Heart left ventricle (tissue), 16 donors: ENCODE measurements around the gene ZNF254. TPM values are rescaled to one million over a fixed set of nuclear protein-coding genes. Genes with fewer than 3 reads are reported as not detected.
"Not testable (repeated sequence)": the region's sequence is repeated elsewhere in the genome, so short reads cannot be mapped to it uniquely, and the experiment has no call there.

Source experiments
- ATAC-seq, 4 donors: fragments of 200-7000 bp; cut with Tn5 transposase; one replicate each; pipeline ENCODE4 v1.9.1; 2020 to 2022; ENCODE audit warnings: moderate library complexity in 4 of 4, mild to moderate bottlenecking in 3 of 4, moderate number of reproducible peaks in 1 of 4
- DNase-seq, 5 donors: peaks; one replicate each; pipeline ENCODE4 v3.0.0-alpha.2; 2020
- H3K27ac ChIP-seq, 12 donors: fragments of 200-600 bp; sonication (generic) in 4 of 12; one replicate each; pipeline versions ENCODE4 v1.5.0 to v1.8.0; 2016 to 2022; ENCODE audit warnings: mild to moderate bottlenecking in 2 of 12
- H3K27me3 ChIP-seq, 9 donors: fragments of 200-600 bp; sonication (generic) in 2 of 9; one replicate each; pipeline versions ENCODE4 v1.5.1 to v1.8.0; 2016 to 2022; ENCODE audit warnings: mild to moderate bottlenecking in 3 of 9
- H3K36me3 ChIP-seq, 9 donors: fragments of 200-600 bp; sonication (generic) in 2 of 9; one replicate each; pipeline versions ENCODE4 v1.5.0 to v1.8.0; 2018 to 2022; ENCODE audit warnings: mild to moderate bottlenecking in 2 of 9
- H3K4me1 ChIP-seq, 12 donors: fragments of 200-600 bp; sonication (generic) in 4 of 12; one replicate each; pipeline versions ENCODE4 v1.5.0 to v1.8.0; 2016 to 2022; ENCODE audit warnings: mild to moderate bottlenecking in 3 of 12
- H3K4me3 ChIP-seq, 12 donors: fragments of 200-600 bp; sonication (generic) in 4 of 12; one replicate each; pipeline versions ENCODE4 v1.5.0 to v1.8.0; 2017 to 2022; ENCODE audit warnings: mild to moderate bottlenecking in 9 of 12, moderate library complexity in 4 of 12
- H3K9me3 ChIP-seq, 12 donors: fragments of 200-600 bp; sonication (generic) in 4 of 12; one replicate each; pipeline versions ENCODE4 v1.5.0 to v1.8.0; 2016 to 2022; ENCODE audit warnings: mild to moderate bottlenecking in 1 of 12
- POLR2A ChIP-seq, 2 donors: fragments of 450-650 bp; IDR thresholded peaks; one replicate each; pipeline ENCODE4 v1.6.1; 2017; ENCODE audit warnings: antibody characterized with exemption in 2 of 2, mild to moderate bottlenecking in 2 of 2, moderate library complexity in 2 of 2
- WGBS, 4 donors: extraction: QIAGEN DNeasy Blood & Tissue Kit in 2 of 4; methylation state at CpG; one replicate each; pipeline versions ENCODE4 v1.1.5 to v1.1.7; 2013 to 2018; 5-methylcytosine and 5-hydroxymethylcytosine counted together
- intact Hi-C, 10 donors: fragments of 100-400 bp; cut with DNase I; formaldehyde crosslinking; loops; one replicate each; pipeline versions ENCODE4 v1.11.1 to v1.14.2; 2022
- polyA plus RNA-seq, 2 donors: library from polyadenylated mRNA; stranded (reverse); fragments of 200-250 nt; gene quantifications; one replicate each; pipeline ENCODE4 v1.2.3, GENCODE V29; 2013
- total RNA-seq, 9 donors: library from RNA; depleted of rRNA in 2 of 9; stranded (reverse); fragments of >200 nt in 2 of 9; fragmentation: NEBNext Ultra II Directional in 3 of 9; extraction: Animal tissue kit (Norgen Biotek cat#: 25700) in 3 of 9; gene quantifications; one replicate each; pipeline versions ENCODE4 v1.1.0 to v1.2.4, GENCODE V29; 2016 to 2023
- TF ChIP-seq, protein P1 (sequence below), 12 donors: fragments of 200-600 bp; sonication (generic) in 4 of 12; IDR thresholded peaks; one replicate each; pipeline versions ENCODE4 v1.5.0 to v1.8.0; 2018 to 2022; ENCODE audit warnings: antibody characterized with exemption in 12 of 12, mild to moderate bottlenecking in 5 of 12
- donor health status: ischemic (EF 13 %, LVEDD 7.1; RV severe dilation, severe dysfunction).
- donor health status: healthy with polysubstance abuse.
- donor health status: DM: no; HTN: yes; CAD: no.
- donor health status: DM: no; HTN: no; CAD: no.
- donor health status: ischemic (EF 25% LVEDD 6.9; RV normal size, moderate dysfunction).
- donor health status: ischemic (EF 25% LVEDD 5.7; RV mildly dilated, moderate dysfunction).
- donor health status: healthy.
- donor health status: DM: yes; HTN: yes; CAD: no.
- donor health status: ischemic (EF 35%, LVEDD 5.7; RV mildly dilated, moderate dysfunction).
- donor health status: nonischemic (EF 11% LVEDD 7.7; RV severe dilation, severe dysfunction).
- donor health status: DM: yes; HTN: yes; CAD: no.
- donor health status: PGD.
- donor health status: ischemic (EF 29% LVEDD 5.4; RV normal size, mild dysfunction).
- donor health status: nonischemic (EF 23%, LVEDD 6.1; RV moderate dilation, normal function).

Gene ZNF254
- total and polyA plus RNA-seq, 11 donors: 4.1 to 15.8 (median 8.7) TPM

DNA sequence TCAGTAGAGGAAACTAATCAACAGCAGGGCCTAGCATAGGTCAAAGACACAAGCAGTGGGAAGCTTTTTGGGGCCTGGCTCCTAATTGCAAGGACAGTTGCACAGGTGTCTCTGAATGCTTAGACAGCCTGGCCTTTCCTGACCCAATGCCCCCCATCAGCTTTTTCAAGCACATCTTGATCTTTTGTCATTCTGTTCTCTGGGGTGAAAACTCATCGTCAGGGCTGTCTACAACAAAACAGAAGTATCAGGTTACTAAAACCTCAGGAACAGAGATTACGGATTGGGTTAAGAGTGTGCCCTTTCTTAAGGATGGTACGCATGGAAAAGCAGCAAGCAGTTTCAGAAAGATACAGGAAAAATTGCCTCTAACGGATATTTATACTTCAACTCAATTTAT is 8.3 kb upstream of the ZNF254 start:
- H3K4me3 ChIP-seq: no peak overlapping the region
- WGBS, 4 donors: 93 to 97% (median 94%) methylated on average over 4 of the region's 4 CpGs
- no peak for TF ChIP-seq POLR2A (IDR thresholded peaks at IDR 0.05)
- peaks cover 0 to 14% (median 0%) of the 10 kb centered on the region in 9 donors for H3K36me3 ChIP-seq
- intact Hi-C loops: no loop called here
- DNase-seq: no peak
- no peak for ATAC-seq
- H3K27me3 ChIP-seq: no peaks in the 10 kb centered on the region
- no peaks in the 10 kb centered on the region for H3K4me1 ChIP-seq
- H3K9me3 ChIP-seq: no peaks in the 10 kb centered on the region
- H3K27ac ChIP-seq: no peak overlapping the region

DNA sequence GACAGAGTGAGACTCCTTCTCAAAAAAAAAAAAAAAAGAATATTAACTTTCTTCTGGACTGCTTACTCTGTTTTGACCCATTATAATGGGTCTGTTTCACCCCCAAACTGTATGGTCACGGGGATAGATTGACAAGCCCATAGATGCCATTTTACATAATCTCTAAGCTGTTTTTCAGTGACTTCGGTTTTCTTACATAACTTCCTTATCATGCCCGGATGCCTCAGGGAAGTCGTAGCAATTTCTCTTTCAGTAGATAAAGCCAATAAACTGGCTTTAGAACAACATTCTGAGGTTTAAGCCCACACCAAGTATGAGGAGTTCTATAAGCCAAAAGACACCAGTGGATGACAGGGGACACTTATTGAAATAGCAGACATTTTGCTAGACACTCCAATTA is 5.9 kb upstream of the ZNF254 start:
- H3K4me3 ChIP-seq: no peak overlapping the region
- no peaks in the 10 kb centered on the region for H3K4me1 ChIP-seq
- no peak overlapping the region for H3K27ac ChIP-seq
- no peaks in the 10 kb centered on the region for H3K27me3 ChIP-seq
- no peaks in the 10 kb centered on the region for H3K9me3 ChIP-seq
- ATAC-seq: no peak
- 58 to 68% (median 61%) methylated on average over 4 of the region's 4 CpGs for whole genome bisulfite sequencing, 4 donors
- TF ChIP-seq POLR2A (IDR thresholded peaks at IDR 0.05): no peak
- TF ChIP-seq, protein P1, sequence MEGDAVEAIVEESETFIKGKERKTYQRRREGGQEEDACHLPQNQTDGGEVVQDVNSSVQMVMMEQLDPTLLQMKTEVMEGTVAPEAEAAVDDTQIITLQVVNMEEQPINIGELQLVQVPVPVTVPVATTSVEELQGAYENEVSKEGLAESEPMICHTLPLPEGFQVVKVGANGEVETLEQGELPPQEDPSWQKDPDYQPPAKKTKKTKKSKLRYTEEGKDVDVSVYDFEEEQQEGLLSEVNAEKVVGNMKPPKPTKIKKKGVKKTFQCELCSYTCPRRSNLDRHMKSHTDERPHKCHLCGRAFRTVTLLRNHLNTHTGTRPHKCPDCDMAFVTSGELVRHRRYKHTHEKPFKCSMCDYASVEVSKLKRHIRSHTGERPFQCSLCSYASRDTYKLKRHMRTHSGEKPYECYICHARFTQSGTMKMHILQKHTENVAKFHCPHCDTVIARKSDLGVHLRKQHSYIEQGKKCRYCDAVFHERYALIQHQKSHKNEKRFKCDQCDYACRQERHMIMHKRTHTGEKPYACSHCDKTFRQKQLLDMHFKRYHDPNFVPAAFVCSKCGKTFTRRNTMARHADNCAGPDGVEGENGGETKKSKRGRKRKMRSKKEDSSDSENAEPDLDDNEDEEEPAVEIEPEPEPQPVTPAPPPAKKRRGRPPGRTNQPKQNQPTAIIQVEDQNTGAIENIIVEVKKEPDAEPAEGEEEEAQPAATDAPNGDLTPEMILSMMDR (IDR thresholded peaks at IDR 0.05): no peak
- peaks cover 0 to 4% (median 0%) of the 10 kb centered on the region in 9 donors for H3K36me3 ChIP-seq
- no peak for DNase-seq
- intact Hi-C loops: loop anchor here in 2 of 10 donors (10.0 kb wide), 2 partner anchors 46 to 686 kb away; partner anchors contain the start of gene ZNF91 (in 1 of the 2)

DNA sequence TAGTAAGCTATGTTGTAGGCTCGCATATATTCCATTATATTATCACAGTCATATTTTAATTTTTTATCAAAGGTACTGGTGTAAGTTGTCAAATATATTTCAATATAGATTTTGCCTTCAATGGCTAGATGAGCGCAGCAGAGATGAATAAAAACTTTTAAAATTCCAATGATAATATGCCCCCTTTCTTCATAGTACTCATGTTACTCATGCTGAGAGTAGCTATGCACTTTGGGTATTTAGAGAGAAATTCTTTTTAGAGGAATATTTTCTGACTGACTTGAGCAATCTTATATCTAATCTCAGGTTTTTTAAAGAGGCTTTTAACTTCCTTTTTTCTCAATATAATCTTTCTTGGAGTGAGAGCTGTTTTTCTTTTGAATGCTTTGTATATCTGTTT is 11.4 kb downstream of the ZNF254 start:
- H3K4me1 ChIP-seq: peaks cover 0 to 63% (median 21%) of the 10 kb centered on the region in 12 donors
- TF ChIP-seq POLR2A (IDR thresholded peaks at IDR 0.05): no peak
- TF ChIP-seq, protein P1 (IDR thresholded peaks at IDR 0.05): no peak
- peaks cover 0 to 4% (median 0%) of the 10 kb centered on the region in 9 donors for H3K36me3 ChIP-seq
- H3K9me3 ChIP-seq: no peaks in the 10 kb centered on the region
- no peaks in the 10 kb centered on the region for H3K27me3 ChIP-seq
- intact Hi-C loops: no loop called here
- 92 to 97% (median 95%) methylated on average over 2 of the region's 2 CpGs for WGBS, 4 donors
- H3K27ac ChIP-seq: no peak overlapping the region
- DNase-seq: no peak
- H3K4me3 ChIP-seq: no peak overlapping the region
- ATAC-seq: no peak

DNA sequence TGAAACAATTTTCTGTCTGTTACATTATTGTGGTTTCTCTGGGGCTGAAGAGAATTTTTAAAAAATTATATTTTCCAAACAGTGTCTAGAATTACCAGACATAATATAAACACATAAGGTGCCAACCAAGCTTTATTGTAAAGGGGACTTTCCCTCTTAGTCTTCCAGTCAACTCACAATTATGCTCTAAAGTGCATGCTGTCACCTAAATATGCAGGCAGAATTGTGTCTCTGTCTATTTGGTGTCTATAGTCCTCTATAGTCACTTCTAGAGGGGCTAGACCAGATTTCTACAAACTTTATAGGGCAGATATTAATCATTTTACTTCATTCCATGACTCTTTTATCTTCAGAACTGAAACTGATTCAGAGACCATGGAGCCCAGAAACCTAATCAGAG is 12.8 kb downstream of the ZNF254 start:
- Histone ChIP-seq H3K4me3 (no peak overlapping the region), H3K27me3 (no peaks in the 10 kb centered on the region), H3K9me3 (no peaks in the 10 kb centered on the region), H3K27ac (no peak overlapping the region), H3K36me3 (peaks cover 0 to 15% (median 8%) of the 10 kb centered on the region in 9 donors), H3K4me1 (peaks cover 0 to 53% (median 16%) of the 10 kb centered on the region in 12 donors)
- TF ChIP-seq POLR2A (IDR thresholded peaks at IDR 0.05): no peak
- TF ChIP-seq, protein P1 (IDR thresholded peaks at IDR 0.05): no peak
- DNase-seq (no peak), ATAC-seq (no peak)
- intact Hi-C loops: no loop called here

DNA sequence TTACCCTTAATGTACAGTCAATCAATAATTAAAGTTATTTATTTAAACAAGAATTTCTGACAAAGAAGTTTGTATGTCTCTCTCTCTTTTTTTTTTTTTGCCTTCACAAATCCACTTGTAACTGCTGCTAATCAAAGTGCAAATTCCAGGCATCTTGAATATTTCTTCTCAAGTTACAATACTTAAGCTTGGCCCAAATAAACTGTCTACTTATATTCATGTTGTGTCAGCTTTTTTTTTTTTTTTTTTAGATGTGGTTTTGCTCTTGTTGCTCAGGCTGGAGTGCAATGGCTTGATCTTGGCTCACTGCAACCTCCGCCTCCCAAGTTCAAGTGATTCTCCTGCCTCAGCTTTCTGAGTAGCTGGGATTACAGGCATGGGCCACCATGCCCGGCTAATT is 13.6 kb downstream of the ZNF254 start:
- WGBS, 4 donors: 80 to 93% (median 87%) methylated on average over 2 of the region's 2 CpGs
- H3K9me3 ChIP-seq, H3K4me3 ChIP-seq, H3K27ac ChIP-seq, H3K27me3 ChIP-seq, intact Hi-C loops, DNase-seq, ATAC-seq: not testable (repeated sequence)
- peaks cover 0 to 23% (median 14%) of the 10 kb centered on the region in 9 donors for H3K36me3 ChIP-seq
- H3K4me1 ChIP-seq: peaks cover 0 to 48% (median 16%) of the 10 kb centered on the region in 12 donors
